ENCODE results near the gene TPK1.
"Not testable (repeated sequence)": the region's sequence is repeated elsewhere in the genome, so short reads cannot be mapped to it uniquely, and the experiment has no call there.

TPK1 gene

GRCh38 chr7:144641389-144642044 lies 194.3 kb downstream of the TPK1 start:
- no peak for DNase-seq (ENCODE audit: low read depth in 2 of 2, low spot score in 1 of 2)

- DNase-seq (ENCODE audit: low read depth in 2 of 2, low spot score in 1 of 2), result no peak
Observed at GRCh38 chr7:144632724-144633123, 203.1 kb downstream of the TPK1 start.

- no peak for DNase-seq (ENCODE audit: low read depth in 2 of 2, low spot score in 1 of 2)
Observed at GRCh38 chr7:144629598-144629997, 206.3 kb downstream of the TPK1 start.

GRCh38 chr7:144629011-144629410 lies 206.8 kb downstream of the TPK1 start:
- no peak for DNase-seq (ENCODE audit: low read depth in 2 of 2, low spot score in 1 of 2)

GRCh38 chr7:144628176-144628575 lies 207.7 kb downstream of the TPK1 start:
- no peak for DNase-seq (ENCODE audit: low read depth in 2 of 2, low spot score in 1 of 2)

GRCh38 chr7:144622745-144623144 lies 213.1 kb downstream of the TPK1 start:
- DNase-seq (ENCODE audit: low read depth in 2 of 2, low spot score in 1 of 2), result no peak

GRCh38 chr7:144606261-144606660 lies 229.6 kb downstream of the TPK1 start:
- DNase-seq (ENCODE audit: low read depth in 2 of 2, low spot score in 1 of 2), result no peak

GRCh38 chr7:144596953-144597352 lies 238.9 kb downstream of the TPK1 start:
- no peak for DNase-seq (ENCODE audit: low read depth in 2 of 2, low spot score in 1 of 2)

- DNase-seq (ENCODE audit: low read depth in 2 of 2, low spot score in 1 of 2), result no peak
Observed at GRCh38 chr7:144594580-144594979, 241.3 kb downstream of the TPK1 start.

- no peak for DNase-seq (ENCODE audit: low read depth in 2 of 2, low spot score in 1 of 2)
Observed at GRCh38 chr7:144588559-144589051, 247.2 kb downstream of the TPK1 start.

GRCh38 chr7:144587701-144588100 lies 248.2 kb downstream of the TPK1 start:
- DNase-seq (ENCODE audit: low read depth in 2 of 2, low spot score in 1 of 2), result no peak

GRCh38 chr7:144584726-144585125 lies 251.1 kb downstream of the TPK1 start:
- no peak for DNase-seq (ENCODE audit: low read depth in 2 of 2, low spot score in 1 of 2)

- no peak for DNase-seq (ENCODE audit: low read depth in 2 of 2, low spot score in 1 of 2)
Observed at GRCh38 chr7:144579687-144580086, 256.2 kb downstream of the TPK1 start.

- DNase-seq (ENCODE audit: low read depth in 2 of 2, low spot score in 1 of 2), result no peak
Observed at GRCh38 chr7:144575456-144575855, 260.4 kb downstream of the TPK1 start.

GRCh38 chr7:144574753-144575152 lies 261.1 kb downstream of the TPK1 start:
- DNase-seq (ENCODE audit: low read depth in 2 of 2, low spot score in 1 of 2), result not testable (repeated sequence)

- DNase-seq (ENCODE audit: low read depth in 2 of 2, low spot score in 1 of 2), result no peak
Observed at GRCh38 chr7:144568233-144568632, 267.6 kb downstream of the TPK1 start.

GRCh38 chr7:144565586-144565985 lies 270.3 kb downstream of the TPK1 start:
- DNase-seq (ENCODE audit: low read depth in 2 of 2, low spot score in 1 of 2), result no peak

GRCh38 chr7:144549861-144550260 lies 286.0 kb downstream of the TPK1 start:
- no peak for DNase-seq (ENCODE audit: low read depth in 2 of 2, low spot score in 1 of 2)

- DNase-seq (ENCODE audit: low read depth in 2 of 2, low spot score in 1 of 2), result no peak
Observed at GRCh38 chr7:144548556-144548955, 287.3 kb downstream of the TPK1 start.

- no peak for DNase-seq (ENCODE audit: low read depth in 2 of 2, low spot score in 1 of 2)
Observed at GRCh38 chr7:144547888-144548287, 288.0 kb downstream of the TPK1 start.

GRCh38 chr7:144546782-144547181 lies 289.1 kb downstream of the TPK1 start:
- DNase-seq (ENCODE audit: low read depth in 2 of 2, low spot score in 1 of 2), result no peak

GRCh38 chr7:144545330-144545729 lies 290.5 kb downstream of the TPK1 start:
- DNase-seq (ENCODE audit: low read depth in 2 of 2, low spot score in 1 of 2), result no peak

GRCh38 chr7:144534655-144535395 lies 301.0 kb downstream of the TPK1 start:
- no peak for DNase-seq (ENCODE audit: low read depth in 2 of 2, low spot score in 1 of 2)
